Peyer's patch (tissue), 4 donors: ENCODE data around the gene FOXE1.

Source experiments
- CTCF ChIP-seq, 6 experiments: fragments of 450-650 bp in 4 of 6; fragments of 200-600 bp in 2 of 6; sonication (generic) in 1 of 6; IDR thresholded peaks; one replicate each; pipeline ENCODE4 v1.5.1; 2017 to 2019; ENCODE audit warnings: antibody characterized with exemption in 6 of 6, mild to moderate bottlenecking in 3 of 6, moderate library complexity in 1 of 6
- POLR2A ChIP-seq, 2 donors: fragments of 450-650 bp; IDR thresholded peaks; one replicate each; pipeline ENCODE4 v1.5.1; 2017; ENCODE audit warnings: antibody characterized with exemption in 2 of 2, mild to moderate bottlenecking in 2 of 2, moderate library complexity in 2 of 2

- TF ChIP-seq CTCF (IDR thresholded peaks at IDR 0.05) = no peak
- no peak for TF ChIP-seq POLR2A (IDR thresholded peaks at IDR 0.05)
Observed at GRCh38 chr9:97895211-97895610, 42.2 kb downstream of the FOXE1 start.
